Ascending aorta (tissue), 2 donors: ENCODE data around the gene E2F7. TPM values are rescaled to one million over a fixed set of nuclear protein-coding genes. Genes with fewer than 3 reads are reported as not detected.

Experiments
- DNase-seq, 2 donors: peaks; one replicate each; pipeline ENCODE4 v3.0.0-alpha.2; 2019; ENCODE audit warnings: low spot score in 2 of 2
- H3K27ac ChIP-seq, 2 donors: fragments of 200-600 bp; sonication (generic); one replicate each; pipeline ENCODE4 v1.5.1; 2016 to 2017; ENCODE audit warnings: mild to moderate bottlenecking in 1 of 2
- H3K27me3 ChIP-seq: fragments of 200-600 bp; sonication (generic); one replicate; pipeline ENCODE4 v1.5.1; 2017
- H3K36me3 ChIP-seq, 2 donors: fragments of 200-600 bp; sonication (generic); one replicate each; pipeline ENCODE4 v1.5.1; 2016
- H3K4me1 ChIP-seq, 2 donors: fragments of 200-600 bp; sonication (generic); one replicate each; pipeline ENCODE4 v1.5.1; 2016 to 2017; ENCODE audit warnings: mild to moderate bottlenecking in 1 of 2
- H3K4me3 ChIP-seq, 2 donors: fragments of 200-600 bp; sonication (generic); one replicate each; pipeline ENCODE4 v1.5.1; 2016 to 2017; ENCODE audit warnings: mild to moderate bottlenecking in 1 of 2
- H3K9me3 ChIP-seq, 2 donors: fragments of 200-600 bp; sonication (generic); one replicate each; pipeline ENCODE4 v1.5.1; 2016
- CTCF ChIP-seq, 3 experiments: fragments of 200-600 bp in 2 of 3; fragments of 450-650 bp in 1 of 3; sonication (generic) in 2 of 3; IDR thresholded peaks; one replicate each; pipeline ENCODE4 v1.5.1; 2016 to 2019; ENCODE audit warnings: antibody characterized with exemption in 3 of 3, mild to moderate bottlenecking in 1 of 3, moderate library complexity in 1 of 3
- intact Hi-C: fragments of 100-400 bp; cut with DNase I; formaldehyde crosslinking; loops from one replicate; pipeline ENCODE4 v1.15.1; 2023
- total RNA-seq: library from RNA; depleted of rRNA; stranded (reverse); fragments of >200 nt; gene quantifications from one replicate; pipeline ENCODE4 v1.1.0, GENCODE V29; 2016

Gene E2F7
- total RNA-seq, 1 donor from 2014 or later, result not detected

DNA sequence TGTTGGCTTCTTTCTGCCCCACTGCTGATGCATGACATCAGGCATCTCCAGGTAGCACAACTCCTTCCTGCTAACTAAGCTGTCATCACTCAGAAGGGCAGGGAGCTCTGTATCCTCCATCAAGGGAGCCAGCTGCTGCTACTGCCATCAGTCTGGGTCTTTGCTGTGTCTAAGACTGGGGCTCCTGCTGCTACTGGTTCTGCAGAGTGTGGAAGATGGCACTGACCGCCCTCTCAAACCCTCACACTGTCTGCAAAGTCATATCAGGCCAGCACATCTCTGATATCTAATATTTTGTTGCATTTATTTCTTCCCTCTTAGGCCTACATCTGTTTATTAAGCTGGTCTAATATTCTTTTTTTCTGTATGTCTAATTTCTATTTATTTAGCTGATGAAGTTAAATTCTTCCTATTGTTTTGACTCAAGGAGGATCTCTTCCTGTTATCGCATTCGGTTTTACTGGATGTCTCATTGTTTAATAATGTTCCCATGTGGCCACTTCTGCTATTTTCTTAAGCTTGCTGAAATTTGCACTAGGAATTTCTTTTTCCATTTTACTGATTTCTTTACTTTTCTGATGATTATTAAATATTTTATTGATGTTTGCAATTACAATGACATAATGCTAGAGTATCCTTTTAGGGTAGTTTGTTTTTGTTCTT is 7.6 kb upstream of the E2F7 start:
- H3K27ac ChIP-seq, result no peak overlapping the region
- no peaks in the 10 kb centered on the region for H3K4me1 ChIP-seq
- no peaks in the 10 kb centered on the region for H3K9me3 ChIP-seq
- no peaks in the 10 kb centered on the region for H3K27me3 ChIP-seq
- intact Hi-C loops, result no loop called here
- DNase-seq, result no peak
- no peak for TF ChIP-seq CTCF (IDR thresholded peaks at IDR 0.05)
- H3K36me3 ChIP-seq, result no peaks in the 10 kb centered on the region
- no peak overlapping the region for H3K4me3 ChIP-seq

GRCh38 chr12:77070800-77071449 is 5.6 kb upstream of the E2F7 start:
- DNase-seq, result no peak
- intact Hi-C loops, result no loop called here
- Histone ChIP-seq H3K27ac (no peak overlapping the region), H3K9me3 (no peaks in the 10 kb centered on the region), H3K36me3 (no peaks in the 10 kb centered on the region), H3K4me3 (no peak overlapping the region), H3K27me3 (no peaks in the 10 kb centered on the region), H3K4me1 (no peaks in the 10 kb centered on the region)
- TF ChIP-seq CTCF (IDR thresholded peaks at IDR 0.05), result no peak

- intact Hi-C loops, result no loop called here
- DNase-seq, result no peak
- no peaks in the 10 kb centered on the region for H3K27me3 ChIP-seq
- H3K4me3 ChIP-seq, result no peak overlapping the region
- H3K4me1 ChIP-seq, result no peaks in the 10 kb centered on the region
- H3K36me3 ChIP-seq, result no peaks in the 10 kb centered on the region
- TF ChIP-seq CTCF (IDR thresholded peaks at IDR 0.05), result no peak
- no peaks in the 10 kb centered on the region for H3K9me3 ChIP-seq
- no peak overlapping the region for H3K27ac ChIP-seq
Observed at GRCh38 chr12:77070382-77070781, 5.0 kb upstream of the E2F7 start.

DNA sequence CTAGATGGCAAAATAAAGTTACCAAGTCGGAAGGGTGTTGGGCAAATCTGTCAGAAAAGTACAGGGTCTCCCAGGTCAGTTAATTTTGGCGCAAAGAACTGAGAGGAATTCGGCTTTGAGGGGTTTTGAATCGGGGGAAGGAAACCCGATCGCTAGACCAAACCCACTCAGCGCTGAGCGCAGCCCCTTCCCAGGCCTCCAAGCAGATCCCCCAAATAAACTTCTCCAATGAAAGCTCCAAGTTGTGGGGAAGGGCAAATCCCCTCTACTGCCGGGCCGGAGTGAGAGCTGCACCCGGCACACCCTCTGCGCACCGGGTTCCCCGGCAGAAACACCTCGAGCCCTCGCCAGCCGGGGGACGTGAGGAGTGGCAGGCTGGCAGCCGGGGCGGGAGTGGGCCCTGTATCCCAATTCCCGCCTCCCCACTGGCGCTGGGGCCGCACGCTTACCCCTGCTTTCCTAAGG is 441 bp downstream of the E2F7 start:
- DNase-seq, result no peak
- Histone ChIP-seq H3K4me3 (peak overlapping the region; percentile 65 to 71), H3K4me1 (peaks cover 0 to 6% of the 10 kb centered on the region in 2 donors), H3K27me3 (no peaks in the 10 kb centered on the region), H3K9me3 (no peaks in the 10 kb centered on the region), H3K36me3 (no peaks in the 10 kb centered on the region), H3K27ac (no peak overlapping the region)
- no peak for TF ChIP-seq CTCF (IDR thresholded peaks at IDR 0.05)
- intact Hi-C loops, result loop anchor here (10.0 kb wide), 3 partner anchors 260 to 1740 kb away; partner anchors contain the start of gene GLIPR1L2

DNA sequence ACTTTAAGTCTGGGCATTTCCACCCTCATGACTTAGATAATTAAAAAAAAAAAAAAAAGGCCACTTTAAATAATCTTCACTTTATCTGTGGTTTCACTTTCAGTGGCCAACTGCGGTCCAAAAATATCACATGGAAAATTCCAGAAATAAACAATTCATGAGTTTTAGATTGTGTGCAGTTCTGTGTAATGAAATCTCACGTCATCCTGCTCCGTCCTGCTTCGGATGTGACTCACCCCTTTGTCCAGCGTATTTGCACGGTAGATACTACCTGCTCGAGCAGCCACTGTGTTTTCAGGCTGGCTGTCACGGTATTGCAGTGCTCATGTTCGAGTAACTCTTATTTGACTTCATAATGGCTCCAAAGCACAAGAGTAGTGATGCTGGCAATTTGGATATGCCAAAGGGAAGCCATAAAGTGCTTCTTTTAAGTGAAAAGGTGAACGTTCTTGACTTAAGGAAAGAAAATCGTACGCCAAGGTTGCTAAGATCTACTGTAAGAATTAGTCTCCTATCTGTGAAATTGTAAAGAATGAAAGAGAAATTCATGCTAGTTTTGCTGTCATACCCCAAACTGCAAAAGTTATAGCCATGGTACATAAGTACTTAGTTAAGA is 2.4 kb downstream of the E2F7 start:
- H3K36me3 ChIP-seq, result no peaks in the 10 kb centered on the region
- TF ChIP-seq CTCF (IDR thresholded peaks at IDR 0.05), result no peak
- intact Hi-C loops, result loop anchor here (10.0 kb wide), 3 partner anchors 262 to 1738 kb away; partner anchors contain the start of gene GLIPR1L2
- H3K4me3 ChIP-seq, result peak overlapping the region; percentile 6 to 15
- DNase-seq, result no peak
- no peak overlapping the region for H3K27ac ChIP-seq
- no peaks in the 10 kb centered on the region for H3K9me3 ChIP-seq
- peaks cover 0 to 6% of the 10 kb centered on the region in 2 donors for H3K4me1 ChIP-seq
- no peaks in the 10 kb centered on the region for H3K27me3 ChIP-seq
